AG04449 (cell line): ENCODE data around the gene PIK3C2G.

Experiments
- CTCF ChIA-PET: fragments of 350-600 bp; formaldehyde crosslinking; extraction: SDS; loops from one replicate; lab custom pipeline; 2021; ENCODE audit warnings: antibody characterized with exemption; lab: Yijun Ruan, JAX
- POLR2A ChIA-PET: fragments of 400-600, 350-600 bp; formaldehyde crosslinking; extraction: SDS; loops from one replicate; lab custom pipeline; 2020; ENCODE audit warnings: antibody characterized with exemption, inconsistent platforms; lab: Yijun Ruan, JAX
- DNase-seq: peaks from one replicate; pipeline ENCODE4 v3.0.0-alpha.2; 2010; ENCODE audit warnings: low read depth, low spot score
- H3K4me3 ChIP-seq: 2 replicates; pipeline ENCODE4 v1.5.1; 2011; ENCODE audit warnings: low read depth, mild to moderate bottlenecking, control low read depth, low read length
- TF ChIP-seq, protein P1 (sequence below): IDR thresholded peaks from one replicate; pipeline ENCODE4 v1.5.1; 2011; ENCODE audit warnings: mild to moderate bottlenecking, moderate library complexity, low read length, control low read depth, inconsistent platforms; ENCODE audit not compliant: insufficient read depth; ENCODE audit errors: missing control alignments

PIK3C2G gene

DNA sequence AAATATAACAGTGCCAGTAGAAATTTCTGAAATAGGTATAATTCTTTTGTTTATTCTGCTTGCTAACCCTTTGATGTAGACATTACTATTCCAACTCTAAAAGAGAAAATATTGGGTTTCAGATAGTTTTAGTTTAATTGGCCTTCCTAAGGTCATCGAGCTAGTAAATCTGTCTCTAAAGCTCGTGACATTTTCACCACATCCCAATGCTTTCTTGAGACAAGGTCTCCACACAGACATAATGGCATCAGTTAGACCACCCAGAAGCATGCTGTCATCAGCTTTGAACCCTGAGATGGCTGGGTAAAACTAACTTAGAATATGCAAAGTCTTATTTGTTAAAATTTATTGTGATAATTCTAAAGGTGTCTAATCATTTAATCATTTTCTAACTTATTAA lies 52.0 kb downstream of the PIK3C2G start:
- no peak overlapping the region for H3K4me3 ChIP-seq
- TF ChIP-seq, protein P1, sequence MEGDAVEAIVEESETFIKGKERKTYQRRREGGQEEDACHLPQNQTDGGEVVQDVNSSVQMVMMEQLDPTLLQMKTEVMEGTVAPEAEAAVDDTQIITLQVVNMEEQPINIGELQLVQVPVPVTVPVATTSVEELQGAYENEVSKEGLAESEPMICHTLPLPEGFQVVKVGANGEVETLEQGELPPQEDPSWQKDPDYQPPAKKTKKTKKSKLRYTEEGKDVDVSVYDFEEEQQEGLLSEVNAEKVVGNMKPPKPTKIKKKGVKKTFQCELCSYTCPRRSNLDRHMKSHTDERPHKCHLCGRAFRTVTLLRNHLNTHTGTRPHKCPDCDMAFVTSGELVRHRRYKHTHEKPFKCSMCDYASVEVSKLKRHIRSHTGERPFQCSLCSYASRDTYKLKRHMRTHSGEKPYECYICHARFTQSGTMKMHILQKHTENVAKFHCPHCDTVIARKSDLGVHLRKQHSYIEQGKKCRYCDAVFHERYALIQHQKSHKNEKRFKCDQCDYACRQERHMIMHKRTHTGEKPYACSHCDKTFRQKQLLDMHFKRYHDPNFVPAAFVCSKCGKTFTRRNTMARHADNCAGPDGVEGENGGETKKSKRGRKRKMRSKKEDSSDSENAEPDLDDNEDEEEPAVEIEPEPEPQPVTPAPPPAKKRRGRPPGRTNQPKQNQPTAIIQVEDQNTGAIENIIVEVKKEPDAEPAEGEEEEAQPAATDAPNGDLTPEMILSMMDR = no peak
- DNase-seq = no peak
- POLR2A ChIA-PET = no interaction called here
- CTCF ChIA-PET = no interaction called here

DNA sequence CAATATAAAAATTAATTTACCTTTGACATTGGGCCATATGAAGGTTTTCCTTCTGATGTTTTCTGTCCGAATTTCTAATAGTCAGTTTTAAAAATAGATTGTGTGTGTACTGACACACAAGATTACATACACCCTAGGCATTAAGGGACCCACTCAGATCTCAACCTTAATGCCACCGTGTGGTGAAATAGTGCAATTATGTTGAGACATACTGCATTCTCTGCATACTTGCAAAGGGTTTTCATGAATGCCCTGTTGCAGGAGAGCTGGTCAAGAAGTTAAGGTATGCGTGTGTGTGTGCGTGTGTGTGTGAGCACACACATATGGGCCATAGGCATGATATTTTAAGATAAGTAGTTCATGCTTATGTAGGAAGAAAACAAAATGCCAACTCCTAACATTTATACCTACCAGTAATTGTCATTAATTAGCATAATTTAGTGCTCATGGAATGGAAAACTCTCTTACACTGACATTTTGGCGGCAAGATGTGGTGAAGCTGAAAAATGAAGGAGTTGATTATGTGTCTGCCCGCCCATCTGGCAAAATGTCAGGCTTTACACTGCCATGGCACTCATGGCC lies 58.8 kb downstream of the PIK3C2G start:
- DNase-seq = peak; percentile 59
- POLR2A ChIA-PET = no interaction called here
- CTCF ChIA-PET = interaction anchor here (0.7 to 2.9 kb wide), 19 partner anchors 14 to 866 kb away, joined by 3 to 16 read pairs (median 4); no protein-coding TSS in a partner anchor
- H3K4me3 ChIP-seq = no peak overlapping the region
- TF ChIP-seq, protein P1 = peak; percentile 31

- ChIA-PET POLR2A (no interaction called here), CTCF (interaction anchor here (0.7 to 2.6 kb wide), 9 partner anchors 19 to 865 kb away, joined by 3 to 11 read pairs (median 4); partner anchors contain the start of gene PIK3C2G)
- no peak overlapping the region for H3K4me3 ChIP-seq
- TF ChIP-seq, protein P1 = no peak
- no peak for DNase-seq
Observed at GRCh38 chr12:18320976-18321375, 59.7 kb downstream of the PIK3C2G start.

- TF ChIP-seq, protein P1 = no peak
- ChIA-PET CTCF (no interaction called here), POLR2A (no interaction called here)
- no peak overlapping the region for H3K4me3 ChIP-seq
- peak; percentile 17 for DNase-seq
Observed at GRCh38 chr12:18323159-18323558, 61.8 kb downstream of the PIK3C2G start.

GRCh38 chr12:18327036-18327435 lies 65.7 kb downstream of the PIK3C2G start:
- no peak overlapping the region for H3K4me3 ChIP-seq
- TF ChIP-seq, protein P1 = no peak
- POLR2A ChIA-PET = no interaction called here
- CTCF ChIA-PET = no interaction called here
- DNase-seq = no peak

GRCh38 chr12:18332173-18332572 lies 70.9 kb downstream of the PIK3C2G start:
- CTCF ChIA-PET = no interaction called here
- POLR2A ChIA-PET = no interaction called here
- TF ChIP-seq, protein P1 = no peak
- no peak for DNase-seq
- no peak overlapping the region for H3K4me3 ChIP-seq
